AG04450 (cell line): Measurements from ENCODE around the gene MAML2. TPM values are rescaled to one million over a fixed set of nuclear protein-coding genes. Genes with fewer than 3 reads are reported as not detected.

Experiments
- CTCF ChIA-PET: fragments of 300-600, 350-600 bp; formaldehyde crosslinking; extraction: SDS; loops from one replicate; lab custom pipeline; 2022; ENCODE audit warnings: antibody characterized with exemption, inconsistent platforms; lab: Charles Lee
- POLR2A ChIA-PET: fragments of 350-600 bp; formaldehyde crosslinking; extraction: SDS; loops from one replicate; lab custom pipeline; 2021; ENCODE audit warnings: antibody characterized with exemption, inconsistent platforms; lab: Yijun Ruan, JAX
- DNase-seq: peaks from one replicate; pipeline ENCODE4 v3.0.0-alpha.2; 2011; ENCODE audit warnings: low read depth, low spot score
- H3K27ac ChIP-seq: one replicate; pipeline ENCODE4 v1.5.1; 2012; ENCODE audit warnings: low read depth, low read length, control low read depth
- H3K27me3 ChIP-seq: one replicate; pipeline ENCODE4 v1.6.0; 2012; ENCODE audit warnings: low read length; ENCODE audit not compliant: control insufficient read depth, insufficient read depth
- H3K4me3 ChIP-seq: 2 replicates; pipeline ENCODE4 v1.5.1; 2011; ENCODE audit warnings: mild to moderate bottlenecking, low read depth, low read length, control low read depth
- H3K9me3 ChIP-seq: 2 replicates; pipeline ENCODE4 v1.5.1; 2012; ENCODE audit warnings: low read length; ENCODE audit not compliant: control insufficient read depth, insufficient read depth
- CTCF ChIP-seq: IDR thresholded peaks from 2 replicates; pipeline ENCODE4 v1.5.1; 2011; ENCODE audit warnings: low read depth, low read length, control low read depth, inconsistent platforms
- polyA plus RNA-seq: library from polyadenylated mRNA; depleted of rRNA; stranded (reverse); fragments of >200 nt; gene quantifications from 2 replicates; pipeline ENCODE4 v1.2.3, GENCODE V29; 2011

MAML2 gene
- polyA plus RNA-seq, 1 experiment: 23.0 TPM

DNA sequence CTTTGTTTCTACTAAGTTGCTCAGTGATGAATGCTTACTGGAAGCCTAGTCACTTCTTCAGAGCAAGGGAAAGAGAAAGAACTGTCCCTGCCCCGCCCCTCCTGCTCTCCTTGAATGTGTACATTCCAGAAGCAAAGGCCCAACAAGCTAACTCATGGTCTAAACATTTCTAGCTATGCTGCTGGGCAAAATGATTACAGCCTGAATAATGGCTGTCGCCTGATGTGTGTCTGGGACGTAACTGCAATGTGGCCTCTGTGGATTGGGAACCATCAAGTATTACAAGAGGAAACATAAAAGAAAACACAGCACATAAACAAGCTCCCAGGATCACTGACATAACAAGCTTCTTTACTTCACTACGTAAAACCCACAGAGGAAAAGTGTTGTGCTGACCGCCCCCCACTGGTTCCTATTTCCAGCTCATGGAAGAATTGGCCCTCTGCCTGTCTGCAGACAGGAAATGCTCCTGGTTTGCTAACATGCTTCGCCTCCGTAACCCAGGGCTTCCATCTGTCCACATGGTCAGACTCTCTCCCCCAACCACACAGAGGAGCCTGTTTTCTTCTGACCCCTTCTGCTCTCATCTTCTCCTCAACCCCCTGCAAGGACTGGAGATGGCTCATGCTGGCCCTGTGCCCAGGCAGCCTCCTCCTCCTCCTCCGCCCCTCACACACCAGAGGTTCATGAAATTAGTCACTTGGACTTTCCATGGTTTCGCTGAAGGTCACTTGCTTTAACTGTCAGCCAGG is 187.2 kb downstream of the MAML2 start:
- CTCF ChIA-PET: interaction anchor here (0.6 to 1.8 kb wide), 12 partner anchors 10 to 322 kb away, joined by 3 to 16 read pairs (median 4); partner anchors contain the start of gene MAML2
- peak overlapping the region; percentile 43 for H3K4me3 ChIP-seq
- H3K27me3 ChIP-seq: no peaks in the 10 kb centered on the region
- peak; percentile 88 for DNase-seq
- POLR2A ChIA-PET: interaction anchor here (0.6 to 1.5 kb wide), 14 partner anchors 29 to 320 kb away, joined by 3 to 8 read pairs (median 4); partner anchors contain the start of genes MAML2 and MTMR2
- TF ChIP-seq CTCF: peak; percentile 49
- H3K27ac ChIP-seq: peak overlapping the region; percentile 98
- H3K9me3 ChIP-seq: no peaks in the 10 kb centered on the region

DNA sequence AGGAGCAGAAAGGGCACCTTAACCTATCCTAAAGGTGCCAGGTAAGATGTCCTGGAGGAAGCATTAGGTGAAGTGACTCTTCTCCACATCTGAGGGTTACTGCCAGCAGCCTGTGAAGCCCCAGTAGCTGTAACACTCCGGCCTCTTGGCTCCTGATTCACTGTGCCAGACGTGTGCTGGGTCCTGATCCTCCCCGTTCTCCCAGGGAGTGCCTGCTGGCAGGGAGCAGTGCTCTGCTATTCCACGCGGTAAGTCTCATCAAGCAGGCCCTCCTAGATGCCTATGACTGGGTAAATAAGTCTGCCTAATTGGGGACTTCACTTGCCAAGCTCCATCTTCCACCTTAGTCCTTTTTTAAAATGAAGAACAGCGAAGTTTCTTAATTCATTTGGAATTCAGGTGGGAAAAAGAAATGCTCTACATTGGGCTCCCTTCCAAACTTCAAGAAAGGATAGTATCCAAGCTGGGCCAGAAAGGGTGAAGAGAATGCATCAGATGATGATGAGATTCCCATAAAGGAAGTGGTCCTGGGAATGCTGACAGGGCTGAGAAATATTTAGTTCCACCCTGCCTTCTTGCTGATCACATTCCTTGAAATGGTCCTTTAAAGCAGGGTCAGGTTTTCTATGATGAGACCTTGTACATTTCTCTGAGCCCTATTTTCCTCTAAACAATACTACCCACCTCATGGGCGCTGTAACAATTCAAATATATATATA is 188.0 kb downstream of the MAML2 start:
- no peak for TF ChIP-seq CTCF
- Histone ChIP-seq H3K9me3 (no peaks in the 10 kb centered on the region), H3K27ac (peak overlapping the region; percentile 98), H3K27me3 (no peaks in the 10 kb centered on the region), H3K4me3 (no peak overlapping the region; the same call in 1 of the 2 replicates)
- DNase-seq: no peak
- ChIA-PET CTCF (interaction anchor here (0.6 to 1.8 kb wide), 13 partner anchors 9 to 321 kb away, joined by 3 to 16 read pairs (median 5); partner anchors contain the start of gene MAML2), POLR2A (interaction anchor here (0.7 to 1.4 kb wide), 6 partner anchors 52 to 189 kb away, joined by 3 to 8 read pairs (median 4); partner anchors contain the start of gene MAML2)

DNA sequence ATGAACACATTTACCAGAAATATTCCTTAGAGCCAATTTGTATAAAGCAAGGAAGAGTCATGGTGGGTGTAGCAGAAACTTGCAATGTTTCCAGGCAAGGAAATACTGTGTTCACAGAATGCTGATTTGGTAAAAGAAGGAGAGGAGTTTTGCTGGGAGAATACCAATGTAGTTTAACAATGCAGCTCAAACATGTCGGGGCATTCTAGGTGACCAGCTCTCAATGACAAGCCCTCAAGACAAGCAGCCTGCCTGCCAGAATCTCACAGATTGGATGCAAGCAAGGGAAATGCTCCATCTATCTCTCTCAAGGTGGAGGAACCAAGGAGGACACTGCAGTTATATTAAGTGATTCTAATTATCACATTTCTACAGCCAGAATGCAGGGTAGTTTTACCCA is 190.4 kb downstream of the MAML2 start:
- Histone ChIP-seq H3K27me3 (no peaks in the 10 kb centered on the region), H3K4me3 (no peak overlapping the region), H3K27ac (no peak overlapping the region), H3K9me3 (no peaks in the 10 kb centered on the region)
- no peak for DNase-seq
- ChIA-PET CTCF (interaction anchor here (1.8 kb wide), 1 partner anchor 191 kb away, joined by 6 read pairs; the partner anchor contains the start of gene MAML2), POLR2A (no interaction called here)
- TF ChIP-seq CTCF: no peak

DNA sequence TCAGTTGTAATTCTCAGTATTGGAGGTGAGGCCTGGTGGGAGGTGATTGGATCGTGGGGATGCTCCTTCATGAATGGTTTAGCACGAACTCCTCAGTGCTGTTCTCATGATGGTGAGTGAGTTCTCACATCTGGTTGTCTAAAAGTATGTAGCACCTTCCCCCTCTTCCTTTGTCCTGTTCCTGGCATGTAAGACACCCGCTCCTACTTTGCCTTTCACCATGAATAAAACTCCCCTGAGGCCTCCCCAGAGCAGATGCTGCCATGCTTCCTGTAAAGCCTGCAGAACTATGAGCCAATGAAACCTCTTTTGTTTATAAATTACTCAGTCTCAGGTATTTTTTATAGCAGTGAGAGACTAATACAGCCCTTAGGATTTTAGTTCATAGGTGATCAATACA is 191.5 kb downstream of the MAML2 start:
- CTCF ChIA-PET: interaction anchor here (1.0 to 1.8 kb wide), 2 partner anchors 65 to 192 kb away, joined by 3 to 6 read pairs; partner anchors contain the start of gene MAML2
- TF ChIP-seq CTCF: no peak
- H3K27me3 ChIP-seq: no peaks in the 10 kb centered on the region
- POLR2A ChIA-PET: interaction anchor here (0.6 kb wide), 1 partner anchor 126 kb away, joined by 3 read pairs; no protein-coding TSS in a partner anchor
- no peak for DNase-seq
- no peaks in the 10 kb centered on the region for H3K9me3 ChIP-seq
- H3K27ac ChIP-seq: no peak overlapping the region
- no peak overlapping the region for H3K4me3 ChIP-seq
